Fibroblast of the conjunctiva (primary cell): ENCODE results near the gene MRGPRE.

Experiments used
- DNase-seq: peaks from one replicate; pipeline ENCODE4 v3.0.0-alpha.2; 2010; ENCODE audit warnings: low read depth

The MRGPRE gene

DNA sequence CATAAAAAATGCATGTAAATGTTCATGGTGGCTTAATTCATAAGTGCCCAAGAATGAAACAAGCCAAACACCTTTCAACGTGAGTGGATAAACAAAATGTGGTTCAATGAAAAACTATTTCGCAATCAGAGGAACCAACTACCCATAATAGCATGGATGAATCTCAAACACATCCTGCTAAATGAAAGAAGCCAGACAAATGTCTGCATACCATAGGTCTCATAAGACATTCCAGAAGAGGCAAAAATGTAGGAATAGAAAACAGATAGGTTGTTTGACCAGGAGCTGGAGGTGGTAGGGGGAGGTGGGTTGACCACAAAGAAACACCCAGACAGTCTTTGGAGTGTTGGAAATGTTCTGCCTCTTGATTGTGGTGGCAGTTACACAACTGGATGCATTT, 53.9 kb downstream of the MRGPRE start:
- DNase-seq: no peak

DNA sequence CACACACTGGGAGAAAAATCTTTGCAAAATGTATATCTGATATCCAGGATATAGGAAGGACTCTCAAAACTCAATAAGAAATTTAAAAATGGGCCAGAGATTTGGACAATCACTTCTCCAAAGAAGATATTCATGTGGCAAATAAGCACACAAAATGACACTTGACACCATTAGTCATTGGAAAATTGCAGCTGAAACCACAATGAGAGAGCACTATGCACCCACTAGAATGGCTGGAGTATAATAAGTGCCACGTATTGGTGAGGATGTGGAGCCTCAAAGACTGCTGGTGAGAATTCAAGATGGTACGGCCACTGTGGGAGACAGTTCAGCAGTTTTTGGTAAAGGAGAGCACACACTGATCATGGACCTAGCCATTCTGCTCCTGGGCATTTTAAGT, 54.3 kb downstream of the MRGPRE start:
- no peak for DNase-seq
